Fibroblast of lung (primary cell): ENCODE measurements around the gene LEKR1. TPM values are rescaled to one million over a fixed set of nuclear protein-coding genes. Genes with fewer than 3 reads are reported as not detected.
A peak's percentile ranks its signal among the peaks of the same experiment; 100 is the strongest.

Experiments
- DNase-seq, 2 donors: peaks; one replicate each; pipeline versions ENCODE4 v3.0.0 to v3.0.0-alpha.2; 2010; ENCODE audit warnings: low read depth in 2 of 2
- H2AFZ ChIP-seq: 2 replicates; pipeline ENCODE4 v1.5.1; 2012; ENCODE audit warnings: low read length, control low read depth, inconsistent platforms
- H3K27ac ChIP-seq: 2 replicates; pipeline ENCODE4 v1.5.1; 2011; ENCODE audit warnings: low read length, control low read depth; ENCODE audit not compliant: insufficient read depth
- H3K27me3 ChIP-seq: 2 replicates; pipeline ENCODE4 v1.5.1; 2011; ENCODE audit warnings: mild to moderate bottlenecking, low read length; ENCODE audit not compliant: control insufficient read depth, insufficient read depth
- H3K36me3 ChIP-seq: 2 replicates; pipeline ENCODE4 v1.5.1; 2011; ENCODE audit warnings: low read length; ENCODE audit not compliant: control insufficient read depth, insufficient read depth
- H3K4me1 ChIP-seq: 2 replicates; pipeline ENCODE4 v1.5.1; 2011; ENCODE audit warnings: low read length; ENCODE audit not compliant: control insufficient read depth, insufficient read depth; ENCODE audit errors: extremely low read depth
- H3K4me2 ChIP-seq: 2 replicates; pipeline ENCODE4 v1.5.1; 2011; ENCODE audit warnings: low read length, control low read depth; ENCODE audit not compliant: insufficient read depth; ENCODE audit errors: extremely low read depth
- H3K4me3 ChIP-seq, 4 experiments: fragments of 200-600 bp in 1 of 4; sonication (generic) in 1 of 4; replicated peaks in 1 of 4; 2 replicates each; pipeline ENCODE4 v1.5.1; 2011 to 2016; ENCODE audit warnings: low read length in 4 of 4, low read depth in 3 of 4, mild to moderate bottlenecking in 3 of 4, control low read depth in 2 of 4, inconsistent platforms in 1 of 4, mixed read lengths in 1 of 4; ENCODE audit not compliant: insufficient read depth in 1 of 4; ENCODE audit errors: control extremely low read depth in 1 of 4
- H3K79me2 ChIP-seq: 2 replicates; pipeline ENCODE4 v1.5.1; 2012; ENCODE audit warnings: mild to moderate bottlenecking, low read length, inconsistent platforms; ENCODE audit not compliant: control insufficient read depth, insufficient read depth
- H3K9ac ChIP-seq: 2 replicates; pipeline ENCODE4 v1.5.1; 2011; ENCODE audit warnings: mild to moderate bottlenecking, low read length, control low read depth; ENCODE audit not compliant: insufficient read depth
- H3K9me3 ChIP-seq: 2 replicates; pipeline ENCODE4 v1.5.1; 2012; ENCODE audit warnings: low read depth, low read length; ENCODE audit not compliant: control insufficient read depth, insufficient read depth
- H4K20me1 ChIP-seq: 2 replicates; pipeline ENCODE4 v1.5.1; 2011; ENCODE audit warnings: low read length; ENCODE audit not compliant: control insufficient read depth, insufficient read depth; ENCODE audit errors: extremely low read depth
- CTCF ChIP-seq, 2 donors: IDR thresholded peaks in 1 of 2; conservative IDR thresholded peaks in 1 of 2; 1 replicate in 1 of 2; 2 replicates in 1 of 2; pipeline ENCODE4 v1.5.1; 2011 to 2012; ENCODE audit warnings: low read length in 2 of 2, control low read depth in 1 of 2, inconsistent platforms in 1 of 2, low read depth in 1 of 2, mild to moderate bottlenecking in 1 of 2
- EZH2 ChIP-seq: IDR thresholded peaks from 2 replicates; pipeline ENCODE4 v1.5.1; 2012; ENCODE audit warnings: low read length, control low read depth, mild to moderate bottlenecking; ENCODE audit errors: missing control alignments
- polyA plus RNA-seq, 2 donors: library from polyadenylated mRNA; depleted of rRNA in 1 of 2; stranded (reverse) in 1 of 2; unstranded in 1 of 2; fragments of >200 nt; gene quantifications; 2 replicates each; pipeline ENCODE4 v1.2.1, GENCODE V29; 2011 to 2012; ENCODE audit warnings: missing spikeins in 1 of 2
- total RNA-seq: library from RNA; depleted of rRNA; stranded (reverse); fragments of >200 nt; gene quantifications from 2 replicates; pipeline ENCODE4 v1.2.1, GENCODE V29; 2014

LEKR1 gene
- total and polyA plus RNA-seq, 2 donors (not counting 1 experiment from before 2014, with no cell fraction given), result 0.28 to 1.3 TPM

- DNase-seq, result no peak
- Histone ChIP-seq H3K27me3 (no peaks in the 10 kb centered on the region), H2AFZ (no peak overlapping the region), H3K4me1 (no peaks in the 10 kb centered on the region), H3K4me3 (no peak overlapping the region), H3K27ac (no peak overlapping the region), H3K36me3 (no peaks in the 10 kb centered on the region), H3K79me2 (no peaks in the 10 kb centered on the region), H3K4me2 (no peak overlapping the region), H3K9me3 (no peaks in the 10 kb centered on the region), H3K9ac (no peak overlapping the region), H4K20me1 (no peaks in the 10 kb centered on the region)
- TF ChIP-seq CTCF (conservative IDR thresholded peaks at IDR 0.05 in 1 of 2, IDR thresholded peaks at IDR 0.05 in 1 of 2; ENCODE audit: low read depth in 1 of 2, low read length in 2 of 2) (no peak), EZH2 (no peak)
Observed at GRCh38 chr3:156885761-156886160, 59.6 kb downstream of the LEKR1 start.

GRCh38 chr3:156888176-156888575 lies 62.0 kb downstream of the LEKR1 start:
- H3K27me3 ChIP-seq, result no peaks in the 10 kb centered on the region
- peak in 1 of 2 donors; percentile 4 for DNase-seq

GRCh38 chr3:156888576-156888975 lies 62.4 kb downstream of the LEKR1 start:
- Histone ChIP-seq H3K27ac (no peak overlapping the region), H2AFZ (peak overlapping the region; percentile 9), H3K4me1 (no peaks in the 10 kb centered on the region), H3K36me3 (no peaks in the 10 kb centered on the region), H3K27me3 (no peaks in the 10 kb centered on the region), H3K9ac (no peak overlapping the region), H3K4me2 (no peak overlapping the region), H3K4me3 (no peak overlapping the region), H4K20me1 (no peaks in the 10 kb centered on the region), H3K79me2 (no peaks in the 10 kb centered on the region), H3K9me3 (no peaks in the 10 kb centered on the region)
- no peak for DNase-seq
- no peak for TF ChIP-seq EZH2
- TF ChIP-seq CTCF (conservative IDR thresholded peaks at IDR 0.05 in 1 of 2, IDR thresholded peaks at IDR 0.05 in 1 of 2; ENCODE audit: low read depth in 1 of 2, low read length in 2 of 2), result no peak

More at GRCh38 chr3:156888176-156888575, 62.0 kb downstream of the LEKR1 start:
- Histone ChIP-seq H4K20me1 (no peaks in the 10 kb centered on the region), H3K36me3 (no peaks in the 10 kb centered on the region), H3K9ac (no peak overlapping the region), H3K9me3 (no peaks in the 10 kb centered on the region), H3K27ac (no peak overlapping the region), H3K4me3 (no peak overlapping the region), H3K4me1 (no peaks in the 10 kb centered on the region), H3K79me2 (no peaks in the 10 kb centered on the region), H3K4me2 (no peak overlapping the region), H2AFZ (peak overlapping the region; percentile 26)
- no peak for TF ChIP-seq CTCF (conservative IDR thresholded peaks at IDR 0.05 in 1 of 2, IDR thresholded peaks at IDR 0.05 in 1 of 2; ENCODE audit: low read depth in 1 of 2, low read length in 2 of 2)
- TF ChIP-seq EZH2, result no peak
